Trophoblast cell (in vitro differentiated cells and primary cell): ENCODE results near the gene C2CD2L.
"Not testable (repeated sequence)": the region's sequence is repeated elsewhere in the genome, so short reads cannot be mapped to it uniquely, and the experiment has no call there.

Experiments
- DNase-seq, 2 donors: peaks; one replicate each; pipeline ENCODE4 v3.0.0-alpha.2; 2016
- H2AFZ ChIP-seq: 2 replicates; pipeline ENCODE4 v1.6.1; 2013; ENCODE audit warnings: low read length, moderate library complexity, mild to moderate bottlenecking; ENCODE audit not compliant: insufficient read depth, poor library complexity
- H2AK5ac ChIP-seq: 2 replicates; pipeline ENCODE4 v1.6.1; 2013; ENCODE audit warnings: mild to moderate bottlenecking, low read length
- H2BK120ac ChIP-seq: 2 replicates; pipeline ENCODE4 v1.6.1; 2013; ENCODE audit warnings: low read length, mild to moderate bottlenecking, moderate library complexity; ENCODE audit not compliant: insufficient read depth, poor library complexity
- H2BK12ac ChIP-seq: 2 replicates; pipeline ENCODE4 v1.6.1; 2013; ENCODE audit warnings: mild to moderate bottlenecking, low read length, moderate library complexity
- H2BK5ac ChIP-seq: 2 replicates; pipeline ENCODE4 v1.6.1; 2013; ENCODE audit warnings: low read length, low read depth, moderate library complexity, mild to moderate bottlenecking; ENCODE audit not compliant: poor library complexity
- H3K14ac ChIP-seq: 2 replicates; pipeline ENCODE4 v1.6.1; 2013; ENCODE audit warnings: mild to moderate bottlenecking, low read length
- H3K18ac ChIP-seq: 2 replicates; pipeline ENCODE4 v1.6.1; 2013; ENCODE audit warnings: mild to moderate bottlenecking, low read length
- H3K23ac ChIP-seq: 2 replicates; pipeline ENCODE4 v1.6.1; 2013; ENCODE audit warnings: low read length
- H3K27ac ChIP-seq: 2 replicates; pipeline ENCODE4 v1.5.1; 2013; ENCODE audit warnings: low read depth, mild to moderate bottlenecking, inconsistent platforms, low read length, moderate library complexity
- H3K27me3 ChIP-seq: 2 replicates; pipeline ENCODE4 v1.6.1; 2013; ENCODE audit warnings: inconsistent platforms, mild to moderate bottlenecking, low read length, moderate library complexity; ENCODE audit not compliant: insufficient read depth
- H3K36me3 ChIP-seq, 2 experiments: 1 replicate in 1 of 2; 2 replicates in 1 of 2; pipeline ENCODE4 v1.6.1; 2013; ENCODE audit warnings: low read length in 2 of 2, mild to moderate bottlenecking in 2 of 2, moderate library complexity in 1 of 2; ENCODE audit not compliant: insufficient read depth in 2 of 2, control insufficient read depth in 1 of 2
- H3K4ac ChIP-seq: 2 replicates; pipeline ENCODE4 v1.6.1; 2013; ENCODE audit warnings: low read depth, mild to moderate bottlenecking, low read length, moderate library complexity
- H3K4me1 ChIP-seq, 2 experiments: 1 replicate in 1 of 2; 2 replicates in 1 of 2; pipeline ENCODE4 v1.6.1; 2013; ENCODE audit warnings: low read length in 2 of 2, mild to moderate bottlenecking in 2 of 2, moderate library complexity in 1 of 2; ENCODE audit not compliant: insufficient read depth in 2 of 2, control insufficient read depth in 1 of 2
- H3K4me2 ChIP-seq: 2 replicates; pipeline ENCODE4 v1.6.1; 2013; ENCODE audit warnings: inconsistent platforms, mild to moderate bottlenecking, low read length, moderate library complexity
- H3K4me3 ChIP-seq: 2 replicates; pipeline ENCODE4 v1.5.1; 2013; ENCODE audit warnings: mild to moderate bottlenecking, low read depth, low read length, inconsistent platforms
- H3K79me1 ChIP-seq: one replicate; pipeline ENCODE4 v1.6.1; 2013; ENCODE audit warnings: low read length
- H3K79me2 ChIP-seq: 2 replicates; pipeline ENCODE4 v1.6.1; 2013; ENCODE audit warnings: low read length, mild to moderate bottlenecking; ENCODE audit not compliant: control insufficient read depth, insufficient read depth, poor library complexity
- H3K9ac ChIP-seq: 2 replicates; pipeline ENCODE4 v1.6.1; 2013; ENCODE audit warnings: mild to moderate bottlenecking, low read length
- H3K9me3 ChIP-seq: 2 replicates; pipeline ENCODE4 v1.6.1; 2013; ENCODE audit warnings: low read depth, mild to moderate bottlenecking, control low read depth, inconsistent platforms, low read length; ENCODE audit not compliant: insufficient read depth
- H4K12ac ChIP-seq: 2 replicates; pipeline ENCODE4 v1.6.1; 2013; ENCODE audit warnings: low read depth, mild to moderate bottlenecking, low read length, moderate library complexity
- H4K8ac ChIP-seq: 2 replicates; pipeline ENCODE4 v1.6.1; 2013; ENCODE audit warnings: low read depth, mild to moderate bottlenecking, low read length, moderate library complexity
- H4K91ac ChIP-seq: one replicate; pipeline ENCODE4 v1.6.1; 2013; ENCODE audit warnings: low read depth, mild to moderate bottlenecking, low read length, moderate library complexity
- WGBS: extraction: QIAGEN DNeasy Blood & Tissue Kit; methylation state at CpG from one replicate; pipeline ENCODE4 v1.1.7; 2013; ENCODE audit warnings: missing lambda C conversion rate; ENCODE audit not compliant: insufficient read length, insufficient coverage; ENCODE audit errors: extremely low coverage; 5-methylcytosine and 5-hydroxymethylcytosine counted together

The C2CD2L gene

DNA sequence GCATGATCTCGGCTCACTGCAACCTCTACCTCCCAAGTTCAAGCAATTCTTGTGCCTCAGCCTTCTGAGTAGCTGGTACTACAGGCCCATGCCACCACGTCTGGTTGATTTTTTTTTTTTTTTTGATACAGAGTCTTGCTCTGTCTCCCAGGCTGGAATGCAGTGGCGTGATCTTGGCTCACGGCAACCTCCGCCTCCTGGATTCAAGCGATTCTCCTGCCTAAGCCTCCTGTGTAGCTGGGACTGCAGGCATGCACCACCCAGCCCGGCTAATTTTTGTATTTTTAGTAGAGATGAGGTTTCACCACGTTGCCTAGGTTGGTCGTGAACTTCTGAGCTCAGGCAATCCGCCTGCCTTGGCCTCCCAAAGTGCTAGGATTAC lies 59.9 kb downstream of the C2CD2L start:
- H4K12ac ChIP-seq, H3K27me3 ChIP-seq, H2BK120ac ChIP-seq, H3K79me1 ChIP-seq, H2AFZ ChIP-seq, H4K91ac ChIP-seq, H2BK12ac ChIP-seq, H3K36me3 ChIP-seq, H3K4me2 ChIP-seq, H3K4me3 ChIP-seq, DNase-seq, H3K4me1 ChIP-seq, H2BK5ac ChIP-seq, H4K8ac ChIP-seq, H2AK5ac ChIP-seq, H3K9me3 ChIP-seq, H3K14ac ChIP-seq, H3K9ac ChIP-seq, H3K27ac ChIP-seq, H3K4ac ChIP-seq, H3K23ac ChIP-seq, H3K79me2 ChIP-seq, H3K18ac ChIP-seq: not testable (repeated sequence)
- no CpG with 5 or more reads among the region's 10 CpGs for WGBS

DNA sequence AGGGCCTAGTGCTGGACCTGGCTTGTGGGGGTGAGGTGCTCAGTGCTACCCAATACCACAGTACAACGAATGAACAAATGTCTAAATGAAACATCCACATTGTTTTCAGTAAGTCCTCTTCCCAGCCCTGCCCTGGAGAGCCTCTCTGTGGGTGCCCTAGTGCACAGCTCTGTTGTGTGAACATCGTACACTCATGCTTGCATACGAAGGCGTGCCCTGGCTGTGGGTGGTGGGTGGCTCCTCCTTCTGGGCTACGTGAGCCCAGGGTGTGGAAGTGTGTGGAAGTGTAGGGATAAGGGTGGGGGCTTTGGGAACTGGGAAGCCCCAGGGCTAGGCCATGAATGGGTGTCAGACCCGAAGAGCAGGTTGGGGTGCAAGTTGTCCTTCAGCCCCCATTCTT lies 60.8 kb downstream of the C2CD2L start:
- Histone ChIP-seq H3K9me3 (no peaks in the 10 kb centered on the region), H3K4me1 (peaks cover 5 to 8% of the 10 kb centered on the region in 2 experiments), H3K36me3 (no peaks in the 10 kb centered on the region), H3K23ac (no peak overlapping the region), H4K91ac (no peak overlapping the region), H3K79me1 (peaks cover 8% of the 10 kb centered on the region), H3K4ac (no peak overlapping the region), H3K14ac (no peak overlapping the region), H3K18ac (no peak overlapping the region), H4K12ac (peak overlapping the region; percentile 44), H2AFZ (no peak overlapping the region), H3K4me3 (no peak overlapping the region), H2BK5ac (no peak overlapping the region), H3K27ac (no peak overlapping the region), H3K79me2 (peaks cover 5% of the 10 kb centered on the region), H3K9ac (no peak overlapping the region), H2AK5ac (no peak overlapping the region), H3K4me2 (no peak overlapping the region), H4K8ac (no peak overlapping the region), H2BK12ac (peak overlapping the region; percentile 10), H3K27me3 (no peaks in the 10 kb centered on the region), H2BK120ac (no peak overlapping the region)
- WGBS, result no CpG with 5 or more reads among the region's 6 CpGs
- no peak for DNase-seq
